ENCODE data around the gene NRTN.

DNA sequence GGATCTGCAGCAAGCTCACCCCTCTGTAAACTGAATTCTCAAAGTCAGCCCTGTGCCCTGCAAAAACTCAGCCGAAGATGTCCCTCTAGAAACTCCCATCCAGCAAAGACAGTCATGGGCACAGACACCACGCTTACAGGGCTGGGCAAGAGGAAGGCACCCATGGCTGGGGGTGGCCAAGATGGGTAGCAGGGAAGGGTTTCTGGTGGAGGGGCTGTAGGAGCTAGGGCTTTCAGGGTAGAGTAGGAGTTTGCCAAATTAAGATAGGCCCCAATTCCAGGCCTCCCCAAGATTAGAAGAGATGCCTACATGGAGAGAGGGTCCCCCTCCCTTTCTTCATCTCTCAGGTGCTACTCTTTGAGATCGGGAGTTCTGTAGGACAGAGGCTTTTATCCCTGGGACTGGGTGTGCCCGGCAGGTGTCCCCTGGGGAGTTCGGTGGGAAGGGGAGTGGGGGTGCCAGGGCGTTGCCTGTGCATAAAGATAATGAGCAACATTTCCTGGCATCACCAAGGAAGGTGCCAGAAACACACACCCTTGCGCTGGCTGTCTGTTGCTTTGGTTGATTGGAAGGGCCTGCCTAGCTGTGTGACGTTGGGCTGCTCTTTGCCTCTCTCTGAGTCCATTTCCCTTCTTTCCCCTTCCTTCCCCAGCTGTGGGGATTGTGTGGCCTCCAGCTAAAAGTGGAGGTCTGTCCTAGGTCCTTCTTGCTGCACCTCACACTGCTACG, 9.4 kb downstream of the NRTN start:
- TF ChIP-seq, protein P1, sequence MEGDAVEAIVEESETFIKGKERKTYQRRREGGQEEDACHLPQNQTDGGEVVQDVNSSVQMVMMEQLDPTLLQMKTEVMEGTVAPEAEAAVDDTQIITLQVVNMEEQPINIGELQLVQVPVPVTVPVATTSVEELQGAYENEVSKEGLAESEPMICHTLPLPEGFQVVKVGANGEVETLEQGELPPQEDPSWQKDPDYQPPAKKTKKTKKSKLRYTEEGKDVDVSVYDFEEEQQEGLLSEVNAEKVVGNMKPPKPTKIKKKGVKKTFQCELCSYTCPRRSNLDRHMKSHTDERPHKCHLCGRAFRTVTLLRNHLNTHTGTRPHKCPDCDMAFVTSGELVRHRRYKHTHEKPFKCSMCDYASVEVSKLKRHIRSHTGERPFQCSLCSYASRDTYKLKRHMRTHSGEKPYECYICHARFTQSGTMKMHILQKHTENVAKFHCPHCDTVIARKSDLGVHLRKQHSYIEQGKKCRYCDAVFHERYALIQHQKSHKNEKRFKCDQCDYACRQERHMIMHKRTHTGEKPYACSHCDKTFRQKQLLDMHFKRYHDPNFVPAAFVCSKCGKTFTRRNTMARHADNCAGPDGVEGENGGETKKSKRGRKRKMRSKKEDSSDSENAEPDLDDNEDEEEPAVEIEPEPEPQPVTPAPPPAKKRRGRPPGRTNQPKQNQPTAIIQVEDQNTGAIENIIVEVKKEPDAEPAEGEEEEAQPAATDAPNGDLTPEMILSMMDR (optimal IDR thresholded peaks at IDR 0.05 in 1 of 3, IDR thresholded peaks at IDR 0.05 in 1 of 3, conservative IDR thresholded peaks at IDR 0.05 in 1 of 3; ENCODE audit: extremely low read depth in 1 of 3, insufficient read depth in 2 of 3, low read length in 3 of 3): no peak
- no peak for TF ChIP-seq EZH2 (IDR thresholded peaks at IDR 0.05; ENCODE audit: low read length)

All from keratinocyte (primary cell).